ENCODE data around the gene CIPC. TPM values are rescaled to one million over a fixed set of nuclear protein-coding genes. Genes with fewer than 3 reads are reported as not detected.

Gene CIPC
- total and polyA plus RNA-seq, 2 of the 13 experiments (the other 11 are each of a cell fraction or from before 2014, with no cell fraction given) = 7.6 to 13.9 TPM

- Histone ChIP-seq H4K20me1 (ENCODE audit: insufficient read depth, low read length) (no peaks in the 10 kb centered on the region), H3K9ac (ENCODE audit: insufficient read depth, low read depth, low read length) (no peak overlapping the region), H3K4me3 (replicated peaks in 1 of 3; ENCODE audit: insufficient read depth in 1 of 3, low read depth in 2 of 3, low read length in 3 of 3) (no peak overlapping the region), H3K36me3 (replicated peaks in 1 of 2; ENCODE audit: control insufficient read depth in 1 of 2, insufficient read depth in 2 of 2, low read length in 2 of 2) (no peaks in the 10 kb centered on the region), H3K79me2 (ENCODE audit: insufficient read depth, low read length) (no peaks in the 10 kb centered on the region), H3K9me3 (ENCODE audit: low read length) (peaks cover 15% of the 10 kb centered on the region), H3K27me3 (ENCODE audit: control insufficient read depth in 1 of 2, insufficient read depth in 2 of 2, low read length in 2 of 2) (0 out of 5 replicates have a peak, but pooled peaks cover 0 to 5% of the 10 kb centered on the region in 2 experiments), H2AFZ (ENCODE audit: low read length) (no peak overlapping the region), H3K27ac (ENCODE audit: extremely low read length, insufficient read depth, low read length) (no peak overlapping the region), H3K4me1 (ENCODE audit: insufficient read depth, low read length) (0 out of 2 replicates have a peak, but pooled peaks cover 13% of the 10 kb centered on the region), H3K4me2 (ENCODE audit: low read depth, low read length) (no peak overlapping the region)
- BruUV-seq (replicated peaks) = no TSS peak
- intact Hi-C loops (cut with micrococcal nuclease; ENCODE audit: unreplicated experiment) (no loop called here), in situ Hi-C loops (cut with HindIII; ENCODE audit: extremely low pct_ligation_motif_present, low pct_unique_long_range_greater_than_20kb) (no loop called here)
- ChIA-PET CTCF (ENCODE audit: low intra/inter-chr PET ratio, low total read pairs) (no interaction called here), POLR2A (no interaction called here)
- no peak for ATAC-seq
- DNase-seq (ENCODE audit: low spot score) = no peak
- 18% methylated on average over 5 of the region's 5 CpGs for WGBS (ENCODE audit: low lambda C conversion rate)
- FAIRE-seq = no peak
- no peak for TF ChIP-seq THAP9 (CRISPR knock-in tag; IDR thresholded peaks at IDR 0.05; ENCODE audit: borderline replicate concordance)
- TF ChIP-seq ZNF451 (CRISPR knock-in tag; IDR thresholded peaks at IDR 0.05) = no peak
- TF ChIP-seq ZKSCAN5 (CRISPR knock-in tag; IDR thresholded peaks at IDR 0.05) = no peak
- no peak for TF ChIP-seq TEAD2 (CRISPR knock-in tag; IDR thresholded peaks at IDR 0.05)
- TF ChIP-seq ZNF577 (CRISPR knock-in tag; IDR thresholded peaks at IDR 0.05; ENCODE audit: borderline replicate concordance, low read depth) = no peak
- TF ChIP-seq PRDM15 (CRISPR knock-in tag; IDR thresholded peaks at IDR 0.05) = no peak
- TF ChIP-seq ZNF761 (CRISPR knock-in tag; conservative IDR thresholded peaks at IDR 0.05) = no peak
- TF ChIP-seq MBD4 (IDR thresholded peaks at IDR 0.05; ENCODE audit: borderline replicate concordance, low read length) = no peak
- no peak for TF ChIP-seq XRCC5 (optimal IDR thresholded peaks at IDR 0.05; ENCODE audit: low read length)
- no peak for TF ChIP-seq PHF5A (CRISPR knock-in tag; IDR thresholded peaks at IDR 0.05; ENCODE audit: low read depth, unreplicated experiment)
- TF ChIP-seq, protein P1, sequence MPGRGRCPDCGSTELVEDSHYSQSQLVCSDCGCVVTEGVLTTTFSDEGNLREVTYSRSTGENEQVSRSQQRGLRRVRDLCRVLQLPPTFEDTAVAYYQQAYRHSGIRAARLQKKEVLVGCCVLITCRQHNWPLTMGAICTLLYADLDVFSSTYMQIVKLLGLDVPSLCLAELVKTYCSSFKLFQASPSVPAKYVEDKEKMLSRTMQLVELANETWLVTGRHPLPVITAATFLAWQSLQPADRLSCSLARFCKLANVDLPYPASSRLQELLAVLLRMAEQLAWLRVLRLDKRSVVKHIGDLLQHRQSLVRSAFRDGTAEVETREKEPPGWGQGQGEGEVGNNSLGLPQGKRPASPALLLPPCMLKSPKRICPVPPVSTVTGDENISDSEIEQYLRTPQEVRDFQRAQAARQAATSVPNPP (CRISPR knock-in tag; IDR thresholded peaks at IDR 0.05) = no peak
- TF ChIP-seq, protein P2, sequence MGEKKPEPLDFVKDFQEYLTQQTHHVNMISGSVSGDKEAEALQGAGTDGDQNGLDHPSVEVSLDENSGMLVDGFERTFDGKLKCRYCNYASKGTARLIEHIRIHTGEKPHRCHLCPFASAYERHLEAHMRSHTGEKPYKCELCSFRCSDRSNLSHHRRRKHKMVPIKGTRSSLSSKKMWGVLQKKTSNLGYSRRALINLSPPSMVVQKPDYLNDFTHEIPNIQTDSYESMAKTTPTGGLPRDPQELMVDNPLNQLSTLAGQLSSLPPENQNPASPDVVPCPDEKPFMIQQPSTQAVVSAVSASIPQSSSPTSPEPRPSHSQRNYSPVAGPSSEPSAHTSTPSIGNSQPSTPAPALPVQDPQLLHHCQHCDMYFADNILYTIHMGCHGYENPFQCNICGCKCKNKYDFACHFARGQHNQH (CRISPR knock-in tag; IDR thresholded peaks at IDR 0.05) = no peak
- no peak for TF ChIP-seq ZFP90 (CRISPR knock-in tag; IDR thresholded peaks at IDR 0.05; ENCODE audit: borderline replicate concordance)
- TF ChIP-seq TCF12 (IDR thresholded peaks at IDR 0.05) = no peak
- no peak for TF ChIP-seq TCF12 (CRISPR knock-in tag; IDR thresholded peaks at IDR 0.05)
- TF ChIP-seq TFAP4 (IDR thresholded peaks at IDR 0.05; ENCODE audit: borderline replicate concordance, low read depth) = no peak
Measured at GRCh38 chr14:77088219-77088618, 9.8 kb upstream of the CIPC start.
